ENCODE measurements around the gene TRDMT1. TPM values are rescaled to one million over a fixed set of nuclear protein-coding genes. Genes with fewer than 3 reads are reported as not detected.

The TRDMT1 gene
- total RNA-seq, 1 donor from 2014 or later = 35.6 TPM

GRCh38 chr10:17177014-17177413, 24.5 kb downstream of the TRDMT1 start:
- Mint-ChIP-seq H3K27ac (no peak overlapping the region), H3K4me3 (no peak overlapping the region), H3K9me3 (no peaks in the 10 kb centered on the region), H3K27me3 (ENCODE audit: insufficient read depth, low read depth) (no peaks in the 10 kb centered on the region), H3K4me1 (peaks cover 26% of the 10 kb centered on the region), H3K36me3 (peaks cover 8% of the 10 kb centered on the region)
- peaks cover 10% of the 10 kb centered on the region for H3F3A ChIP-seq (ENCODE audit: low read depth)
- H3K36me3 ChIP-seq = no peaks in the 10 kb centered on the region
- DNase-seq (ENCODE audit: low spot score) = no peak
- no peak for TF ChIP-seq EZH2phosphoT487 (IDR thresholded peaks at IDR 0.05)
- TF ChIP-seq, protein P1, sequence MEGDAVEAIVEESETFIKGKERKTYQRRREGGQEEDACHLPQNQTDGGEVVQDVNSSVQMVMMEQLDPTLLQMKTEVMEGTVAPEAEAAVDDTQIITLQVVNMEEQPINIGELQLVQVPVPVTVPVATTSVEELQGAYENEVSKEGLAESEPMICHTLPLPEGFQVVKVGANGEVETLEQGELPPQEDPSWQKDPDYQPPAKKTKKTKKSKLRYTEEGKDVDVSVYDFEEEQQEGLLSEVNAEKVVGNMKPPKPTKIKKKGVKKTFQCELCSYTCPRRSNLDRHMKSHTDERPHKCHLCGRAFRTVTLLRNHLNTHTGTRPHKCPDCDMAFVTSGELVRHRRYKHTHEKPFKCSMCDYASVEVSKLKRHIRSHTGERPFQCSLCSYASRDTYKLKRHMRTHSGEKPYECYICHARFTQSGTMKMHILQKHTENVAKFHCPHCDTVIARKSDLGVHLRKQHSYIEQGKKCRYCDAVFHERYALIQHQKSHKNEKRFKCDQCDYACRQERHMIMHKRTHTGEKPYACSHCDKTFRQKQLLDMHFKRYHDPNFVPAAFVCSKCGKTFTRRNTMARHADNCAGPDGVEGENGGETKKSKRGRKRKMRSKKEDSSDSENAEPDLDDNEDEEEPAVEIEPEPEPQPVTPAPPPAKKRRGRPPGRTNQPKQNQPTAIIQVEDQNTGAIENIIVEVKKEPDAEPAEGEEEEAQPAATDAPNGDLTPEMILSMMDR (IDR thresholded peaks at IDR 0.05) = no peak
- TF ChIP-seq EZH2 (IDR thresholded peaks at IDR 0.05) = no peak
- H3K4me2 ChIP-seq = no peak overlapping the region
- H3K27me3 ChIP-seq = no peaks in the 10 kb centered on the region
- H3K79me2 ChIP-seq (ENCODE audit: low read depth) = no peaks in the 10 kb centered on the region
- H3K4me1 ChIP-seq = peaks cover 12% of the 10 kb centered on the region
- no peak overlapping the region for H3K4me3 ChIP-seq
- H4K20me1 ChIP-seq (ENCODE audit: low read depth) = no peaks in the 10 kb centered on the region
- no peak overlapping the region for H2AFZ ChIP-seq (replicated peaks)
- no peak overlapping the region for H3K27ac ChIP-seq
- no peak overlapping the region for H3K9ac ChIP-seq
- H3K9me3 ChIP-seq (ENCODE audit: low read depth) = no peaks in the 10 kb centered on the region

- no peaks in the 10 kb centered on the region for H3K79me2 ChIP-seq (ENCODE audit: low read depth)
- DNase-seq (ENCODE audit: low spot score) = no peak
- H3K4me3 Mint-ChIP-seq = no peak overlapping the region
- H3K27me3 ChIP-seq = no peaks in the 10 kb centered on the region
- H3K27ac ChIP-seq = no peak overlapping the region
- H4K20me1 ChIP-seq (ENCODE audit: low read depth) = no peaks in the 10 kb centered on the region
- H2AFZ ChIP-seq (replicated peaks) = no peak overlapping the region
- no peaks in the 10 kb centered on the region for H3K36me3 ChIP-seq
- peaks cover 10% of the 10 kb centered on the region for H3K36me3 Mint-ChIP-seq
- no peak overlapping the region for H3K9ac ChIP-seq
- H3K4me1 Mint-ChIP-seq = peaks cover 32% of the 10 kb centered on the region
- no peaks in the 10 kb centered on the region for H3K9me3 Mint-ChIP-seq
- H3F3A ChIP-seq (ENCODE audit: low read depth) = peaks cover 20% of the 10 kb centered on the region
- TF ChIP-seq EZH2phosphoT487 (IDR thresholded peaks at IDR 0.05) (no peak), EZH2 (IDR thresholded peaks at IDR 0.05) (no peak)
- TF ChIP-seq, protein P1 (IDR thresholded peaks at IDR 0.05) = no peak
- H3K9me3 ChIP-seq (ENCODE audit: low read depth) = no peaks in the 10 kb centered on the region
- H3K4me2 ChIP-seq = no peak overlapping the region
- H3K4me1 ChIP-seq = peaks cover 20% of the 10 kb centered on the region
- no peak overlapping the region for H3K4me3 ChIP-seq
- H3K27ac Mint-ChIP-seq = no peak overlapping the region
- H3K27me3 Mint-ChIP-seq (ENCODE audit: insufficient read depth, low read depth) = no peaks in the 10 kb centered on the region
Observed at GRCh38 chr10:17176091-17176490, 25.4 kb downstream of the TRDMT1 start.

DNA sequence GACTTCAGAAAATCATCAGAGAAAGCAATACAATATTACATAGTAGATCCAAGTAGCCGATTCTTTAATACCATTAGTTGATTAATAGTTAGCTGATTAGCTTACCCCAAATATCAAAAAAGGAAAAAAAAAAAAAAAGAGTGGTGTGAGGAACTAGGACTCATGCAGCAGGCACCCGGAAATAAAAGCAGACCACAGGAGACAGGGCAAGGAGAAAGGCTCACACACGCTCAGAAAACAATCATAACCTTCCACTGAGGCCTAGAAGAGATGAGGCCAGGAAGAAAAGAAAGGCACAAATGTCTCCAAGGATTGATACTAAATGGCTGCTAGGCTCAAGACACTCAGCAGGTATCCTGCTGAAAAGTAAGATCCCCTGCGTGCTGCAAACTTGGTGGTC, 25.9 kb downstream of the TRDMT1 start:
- Histone ChIP-seq H3F3A (ENCODE audit: low read depth) (peaks cover 25% of the 10 kb centered on the region), H3K27ac (no peak overlapping the region), H4K20me1 (ENCODE audit: low read depth) (no peaks in the 10 kb centered on the region), H3K4me2 (peak overlapping the region; percentile 29), H3K9me3 (ENCODE audit: low read depth) (no peaks in the 10 kb centered on the region), H3K36me3 (no peaks in the 10 kb centered on the region), H3K79me2 (ENCODE audit: low read depth) (no peaks in the 10 kb centered on the region), H2AFZ (replicated peaks) (no peak overlapping the region), H3K4me3 (no peak overlapping the region), H3K4me1 (peaks cover 26% of the 10 kb centered on the region), H3K27me3 (no peaks in the 10 kb centered on the region), H3K9ac (no peak overlapping the region)
- DNase-seq (ENCODE audit: low spot score) = peak; percentile 39
- H3K4me1 Mint-ChIP-seq = peaks cover 34% of the 10 kb centered on the region
- H3K9me3 Mint-ChIP-seq = no peaks in the 10 kb centered on the region
- no peaks in the 10 kb centered on the region for H3K27me3 Mint-ChIP-seq (ENCODE audit: insufficient read depth, low read depth)
- peaks cover 10% of the 10 kb centered on the region for H3K36me3 Mint-ChIP-seq
- no peak overlapping the region for H3K4me3 Mint-ChIP-seq
- TF ChIP-seq EZH2phosphoT487 (IDR thresholded peaks at IDR 0.05) (no peak), EZH2 (IDR thresholded peaks at IDR 0.05) (no peak)
- TF ChIP-seq, protein P1 (IDR thresholded peaks at IDR 0.05) = no peak
- H3K27ac Mint-ChIP-seq = no peak overlapping the region

Measured in neural progenitor cell (in vitro differentiated cells).